Activated CD8-positive, alpha-beta memory T cell treated with anti-CD3 and anti-CD28 coated beads, Interleukin-2, amount 50 U/mL, for 1 hour (primary cell): ENCODE measurements around the gene PHF19.
A peak's percentile ranks its signal among the peaks of the same experiment; 100 is the strongest.

Source experiments
- DNase-seq: peaks from one replicate; pipeline ENCODE4 v3.0.0-alpha.2; 2020; ENCODE audit errors: extremely low read depth

Gene PHF19

GRCh38 chr9:120876842-120877240, at the start of gene PHF19:
PHF19 (minus strand) TSS chr9:120877188; CDS start chr9:120874741, 2,447 bp downstream.
- DNase-seq: no peak

GRCh38 chr9:120926397-120926928, 49.5 kb upstream of the PHF19 start, which contains the start of gene TRAF1:
TRAF1 (minus strand) TSS chr9:120926796; CDS start chr9:120926075, 721 bp downstream.
- no peak for DNase-seq

- peak; percentile 77 for DNase-seq
Observed at GRCh38 chr9:120925535-120926396, 48.8 kb upstream of the PHF19 start.

- DNase-seq: no peak
Observed at GRCh38 chr9:120924698-120925534, 47.9 kb upstream of the PHF19 start.

- DNase-seq: no peak
Observed at GRCh38 chr9:120923620-120924328, 46.8 kb upstream of the PHF19 start.

GRCh38 chr9:120922404-120923195, 45.6 kb upstream of the PHF19 start:
- no peak for DNase-seq

GRCh38 chr9:120921661-120922181, 44.7 kb upstream of the PHF19 start:
- no peak for DNase-seq

- no peak for DNase-seq
Observed at GRCh38 chr9:120920806-120921178, 43.8 kb upstream of the PHF19 start.

- DNase-seq: no peak
Observed at GRCh38 chr9:120919843-120920805, 43.1 kb upstream of the PHF19 start.

GRCh38 chr9:120918931-120919842, 42.2 kb upstream of the PHF19 start:
- no peak for DNase-seq

GRCh38 chr9:120917929-120918762, 41.2 kb upstream of the PHF19 start:
- DNase-seq: no peak

- DNase-seq: no peak
Observed at GRCh38 chr9:120916991-120917880, 40.2 kb upstream of the PHF19 start.

GRCh38 chr9:120916588-120916987, 39.6 kb upstream of the PHF19 start:
- no peak for DNase-seq

- DNase-seq: no peak
Observed at GRCh38 chr9:120915854-120916470, 39.0 kb upstream of the PHF19 start.

GRCh38 chr9:120914953-120915352, 38.0 kb upstream of the PHF19 start:
- DNase-seq: no peak

- DNase-seq: no peak
Observed at GRCh38 chr9:120914396-120914795, 37.4 kb upstream of the PHF19 start.
